ENCODE results near the gene RPH3AL. TPM values are rescaled to one million over a fixed set of nuclear protein-coding genes. Genes with fewer than 3 reads are reported as not detected.

Gene RPH3AL
- polyA plus RNA-seq, 1 donor from 2014 or later = 0.87 TPM

DNA sequence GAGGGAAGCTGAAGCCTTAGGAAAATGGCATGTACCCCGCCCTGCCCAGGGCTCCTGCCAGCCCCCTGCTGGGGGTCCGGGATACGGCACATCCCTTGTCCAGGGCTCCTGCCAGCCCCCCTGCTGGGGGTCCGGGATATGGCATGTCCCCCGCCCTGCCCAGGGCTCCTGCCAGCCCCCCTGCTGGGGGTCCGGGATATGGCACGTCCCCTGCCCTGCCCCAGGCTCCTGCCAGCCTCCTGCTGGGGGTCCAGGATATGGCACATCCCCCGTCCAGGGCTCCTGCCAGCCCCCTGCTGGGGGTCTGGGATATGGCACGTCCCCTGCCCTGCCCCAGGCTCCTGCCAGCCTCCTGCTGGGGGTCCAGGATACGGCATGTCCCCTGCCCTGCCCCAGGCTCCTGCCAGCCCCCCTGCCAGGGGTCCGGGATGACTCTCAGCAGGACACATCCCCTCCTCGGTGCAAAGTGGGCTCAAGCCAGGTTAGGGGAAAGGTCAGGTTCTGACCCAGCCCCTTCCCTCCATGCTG lies 43.2 kb downstream of the RPH3AL start:
- Histone ChIP-seq H3K9ac (ENCODE audit: low read length) (no peak overlapping the region), H3F3A (ENCODE audit: insufficient read depth, low read length, poor library complexity, severe bottlenecking) (no peaks in the 10 kb centered on the region), H4K20me1 (ENCODE audit: insufficient read depth) (no peaks in the 10 kb centered on the region), H3K4me2 (ENCODE audit: low read length) (no peak overlapping the region), H3K4me3 (ENCODE audit: low read length) (no peak overlapping the region), H3K79me2 (replicated peaks; ENCODE audit: insufficient read depth, low read length) (no peaks in the 10 kb centered on the region), H3K27ac (ENCODE audit: low read length) (no peak overlapping the region), H3K9me2 (ENCODE audit: insufficient read depth, low read length) (no peaks in the 10 kb centered on the region), H3K36me3 (ENCODE audit: insufficient read depth, low read length) (no peaks in the 10 kb centered on the region), H3K9me3 (ENCODE audit: low read length) (no peaks in the 10 kb centered on the region), H2AFZ (ENCODE audit: low read depth, low read length) (no peak overlapping the region), H3K27me3 (ENCODE audit: insufficient read depth, low read depth, low read length) (no peaks in the 10 kb centered on the region)
- TF ChIP-seq POLR2AphosphoS5 (IDR thresholded peaks at IDR 0.05) = no peak
- no peak for TF ChIP-seq EZH2 (IDR thresholded peaks at IDR 0.05; ENCODE audit: borderline replicate concordance, insufficient read depth, low read length, poor library complexity, severe bottlenecking)
- TF ChIP-seq, protein P1, sequence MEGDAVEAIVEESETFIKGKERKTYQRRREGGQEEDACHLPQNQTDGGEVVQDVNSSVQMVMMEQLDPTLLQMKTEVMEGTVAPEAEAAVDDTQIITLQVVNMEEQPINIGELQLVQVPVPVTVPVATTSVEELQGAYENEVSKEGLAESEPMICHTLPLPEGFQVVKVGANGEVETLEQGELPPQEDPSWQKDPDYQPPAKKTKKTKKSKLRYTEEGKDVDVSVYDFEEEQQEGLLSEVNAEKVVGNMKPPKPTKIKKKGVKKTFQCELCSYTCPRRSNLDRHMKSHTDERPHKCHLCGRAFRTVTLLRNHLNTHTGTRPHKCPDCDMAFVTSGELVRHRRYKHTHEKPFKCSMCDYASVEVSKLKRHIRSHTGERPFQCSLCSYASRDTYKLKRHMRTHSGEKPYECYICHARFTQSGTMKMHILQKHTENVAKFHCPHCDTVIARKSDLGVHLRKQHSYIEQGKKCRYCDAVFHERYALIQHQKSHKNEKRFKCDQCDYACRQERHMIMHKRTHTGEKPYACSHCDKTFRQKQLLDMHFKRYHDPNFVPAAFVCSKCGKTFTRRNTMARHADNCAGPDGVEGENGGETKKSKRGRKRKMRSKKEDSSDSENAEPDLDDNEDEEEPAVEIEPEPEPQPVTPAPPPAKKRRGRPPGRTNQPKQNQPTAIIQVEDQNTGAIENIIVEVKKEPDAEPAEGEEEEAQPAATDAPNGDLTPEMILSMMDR (IDR thresholded peaks at IDR 0.05; ENCODE audit: poor library complexity, severe bottlenecking) = no peak
- no peak for TF ChIP-seq EP300 (conservative IDR thresholded peaks at IDR 0.05; ENCODE audit: poor library complexity, severe bottlenecking)
- TF ChIP-seq MXI1 (conservative IDR thresholded peaks at IDR 0.05; ENCODE audit: poor library complexity, severe bottlenecking) = no peak
- TF ChIP-seq, protein P2, sequence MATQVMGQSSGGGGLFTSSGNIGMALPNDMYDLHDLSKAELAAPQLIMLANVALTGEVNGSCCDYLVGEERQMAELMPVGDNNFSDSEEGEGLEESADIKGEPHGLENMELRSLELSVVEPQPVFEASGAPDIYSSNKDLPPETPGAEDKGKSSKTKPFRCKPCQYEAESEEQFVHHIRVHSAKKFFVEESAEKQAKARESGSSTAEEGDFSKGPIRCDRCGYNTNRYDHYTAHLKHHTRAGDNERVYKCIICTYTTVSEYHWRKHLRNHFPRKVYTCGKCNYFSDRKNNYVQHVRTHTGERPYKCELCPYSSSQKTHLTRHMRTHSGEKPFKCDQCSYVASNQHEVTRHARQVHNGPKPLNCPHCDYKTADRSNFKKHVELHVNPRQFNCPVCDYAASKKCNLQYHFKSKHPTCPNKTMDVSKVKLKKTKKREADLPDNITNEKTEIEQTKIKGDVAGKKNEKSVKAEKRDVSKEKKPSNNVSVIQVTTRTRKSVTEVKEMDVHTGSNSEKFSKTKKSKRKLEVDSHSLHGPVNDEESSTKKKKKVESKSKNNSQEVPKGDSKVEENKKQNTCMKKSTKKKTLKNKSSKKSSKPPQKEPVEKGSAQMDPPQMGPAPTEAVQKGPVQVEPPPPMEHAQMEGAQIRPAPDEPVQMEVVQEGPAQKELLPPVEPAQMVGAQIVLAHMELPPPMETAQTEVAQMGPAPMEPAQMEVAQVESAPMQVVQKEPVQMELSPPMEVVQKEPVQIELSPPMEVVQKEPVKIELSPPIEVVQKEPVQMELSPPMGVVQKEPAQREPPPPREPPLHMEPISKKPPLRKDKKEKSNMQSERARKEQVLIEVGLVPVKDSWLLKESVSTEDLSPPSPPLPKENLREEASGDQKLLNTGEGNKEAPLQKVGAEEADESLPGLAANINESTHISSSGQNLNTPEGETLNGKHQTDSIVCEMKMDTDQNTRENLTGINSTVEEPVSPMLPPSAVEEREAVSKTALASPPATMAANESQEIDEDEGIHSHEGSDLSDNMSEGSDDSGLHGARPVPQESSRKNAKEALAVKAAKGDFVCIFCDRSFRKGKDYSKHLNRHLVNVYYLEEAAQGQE (IDR thresholded peaks at IDR 0.05; ENCODE audit: borderline replicate concordance) = no peak
- no peak for TF ChIP-seq SMC3 (conservative IDR thresholded peaks at IDR 0.05; ENCODE audit: poor library complexity)

DNA sequence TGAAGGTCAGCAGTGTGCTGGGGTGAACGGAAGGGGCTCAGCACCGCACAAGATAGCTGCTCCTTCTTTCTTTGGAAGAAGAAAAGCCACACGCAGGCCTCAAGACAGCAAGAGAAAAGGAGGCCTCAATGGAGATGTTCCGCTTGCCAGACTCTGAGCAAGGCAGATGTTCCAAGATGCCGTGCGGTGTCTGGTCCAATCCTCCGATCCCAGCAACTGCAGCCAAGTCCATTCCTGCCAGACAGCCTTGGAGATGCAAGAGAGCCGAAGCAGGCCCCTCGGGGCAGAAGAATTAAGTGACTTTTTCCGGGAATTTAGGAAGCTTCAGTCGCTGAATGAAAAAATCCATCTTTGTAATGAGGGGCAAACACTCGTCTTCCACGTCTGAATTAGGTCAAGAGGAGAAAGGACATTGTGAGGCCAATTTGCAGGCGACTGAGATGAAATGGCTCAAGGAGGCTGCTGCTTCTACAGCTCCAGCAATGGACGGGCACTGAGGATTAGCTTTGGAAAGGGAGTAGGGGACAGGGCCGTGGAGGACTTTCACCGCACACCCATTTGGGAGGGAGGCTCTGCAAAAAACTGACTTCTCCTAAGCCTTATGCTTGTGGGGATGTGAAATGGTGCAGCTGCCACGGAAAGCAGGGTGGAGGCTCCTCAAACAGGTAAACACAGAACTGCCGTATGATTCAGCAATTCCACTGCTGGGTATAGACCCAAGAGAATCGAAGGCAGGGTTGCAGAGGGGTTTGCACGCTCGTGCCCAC lies 44.7 kb downstream of the RPH3AL start:
- no peak for TF ChIP-seq SMC3 (conservative IDR thresholded peaks at IDR 0.05; ENCODE audit: poor library complexity)
- TF ChIP-seq TAF1 (IDR thresholded peaks at IDR 0.05; ENCODE audit: low read depth) = no peak
- no peak for TF ChIP-seq EP300 (conservative IDR thresholded peaks at IDR 0.05; ENCODE audit: poor library complexity, severe bottlenecking)
- TF ChIP-seq MXI1 (conservative IDR thresholded peaks at IDR 0.05; ENCODE audit: poor library complexity, severe bottlenecking) = no peak
- no peak for TF ChIP-seq RAD21 (conservative IDR thresholded peaks at IDR 0.05)
- TF ChIP-seq, protein P2 (IDR thresholded peaks at IDR 0.05; ENCODE audit: borderline replicate concordance) = no peak
- no peak for TF ChIP-seq EZH2 (IDR thresholded peaks at IDR 0.05; ENCODE audit: borderline replicate concordance, insufficient read depth, low read length, poor library complexity, severe bottlenecking)
- TF ChIP-seq, protein P1 (IDR thresholded peaks at IDR 0.05; ENCODE audit: poor library complexity, severe bottlenecking) = no peak
- TF ChIP-seq POLR2AphosphoS5 (IDR thresholded peaks at IDR 0.05) = no peak
- Histone ChIP-seq H3K27me3 (ENCODE audit: insufficient read depth, low read depth, low read length) (no peaks in the 10 kb centered on the region), H3F3A (ENCODE audit: insufficient read depth, low read length, poor library complexity, severe bottlenecking) (no peaks in the 10 kb centered on the region), H3K4me2 (ENCODE audit: low read length) (no peak overlapping the region), H3K9ac (ENCODE audit: low read length) (no peak overlapping the region), H4K20me1 (ENCODE audit: insufficient read depth) (no peaks in the 10 kb centered on the region), H3K9me3 (ENCODE audit: low read length) (no peaks in the 10 kb centered on the region), H3K9me2 (ENCODE audit: insufficient read depth, low read length) (no peaks in the 10 kb centered on the region), H2AFZ (ENCODE audit: low read depth, low read length) (no peak overlapping the region), H3K79me2 (replicated peaks; ENCODE audit: insufficient read depth, low read length) (no peaks in the 10 kb centered on the region), H3K4me3 (ENCODE audit: low read length) (no peak overlapping the region), H3K27ac (ENCODE audit: low read length) (no peak overlapping the region), H3K36me3 (ENCODE audit: insufficient read depth, low read length) (no peaks in the 10 kb centered on the region)

All from neural cell (in vitro differentiated cells).